Measurements from ENCODE around the gene SETD2.
"Not testable (repeated sequence)": the region's sequence is repeated elsewhere in the genome, so short reads cannot be mapped to it uniquely, and the experiment has no call there.

SETD2 gene

GRCh38 chr3:47149339-47149933, 14.5 kb downstream of the SETD2 start:
- TF ChIP-seq, protein P1, sequence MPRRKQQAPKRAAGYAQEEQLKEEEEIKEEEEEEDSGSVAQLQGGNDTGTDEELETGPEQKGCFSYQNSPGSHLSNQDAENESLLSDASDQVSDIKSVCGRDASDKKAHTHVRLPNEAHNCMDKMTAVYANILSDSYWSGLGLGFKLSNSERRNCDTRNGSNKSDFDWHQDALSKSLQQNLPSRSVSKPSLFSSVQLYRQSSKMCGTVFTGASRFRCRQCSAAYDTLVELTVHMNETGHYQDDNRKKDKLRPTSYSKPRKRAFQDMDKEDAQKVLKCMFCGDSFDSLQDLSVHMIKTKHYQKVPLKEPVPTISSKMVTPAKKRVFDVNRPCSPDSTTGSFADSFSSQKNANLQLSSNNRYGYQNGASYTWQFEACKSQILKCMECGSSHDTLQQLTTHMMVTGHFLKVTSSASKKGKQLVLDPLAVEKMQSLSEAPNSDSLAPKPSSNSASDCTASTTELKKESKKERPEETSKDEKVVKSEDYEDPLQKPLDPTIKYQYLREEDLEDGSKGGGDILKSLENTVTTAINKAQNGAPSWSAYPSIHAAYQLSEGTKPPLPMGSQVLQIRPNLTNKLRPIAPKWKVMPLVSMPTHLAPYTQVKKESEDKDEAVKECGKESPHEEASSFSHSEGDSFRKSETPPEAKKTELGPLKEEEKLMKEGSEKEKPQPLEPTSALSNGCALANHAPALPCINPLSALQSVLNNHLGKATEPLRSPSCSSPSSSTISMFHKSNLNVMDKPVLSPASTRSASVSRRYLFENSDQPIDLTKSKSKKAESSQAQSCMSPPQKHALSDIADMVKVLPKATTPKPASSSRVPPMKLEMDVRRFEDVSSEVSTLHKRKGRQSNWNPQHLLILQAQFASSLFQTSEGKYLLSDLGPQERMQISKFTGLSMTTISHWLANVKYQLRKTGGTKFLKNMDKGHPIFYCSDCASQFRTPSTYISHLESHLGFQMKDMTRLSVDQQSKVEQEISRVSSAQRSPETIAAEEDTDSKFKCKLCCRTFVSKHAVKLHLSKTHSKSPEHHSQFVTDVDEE (CRISPR knock-in tag; IDR thresholded peaks at IDR 0.05), result no peak
- TF ChIP-seq ZC3H10 (CRISPR knock-in tag; IDR thresholded peaks at IDR 0.05) (no peak), OSR1 (CRISPR knock-in tag; IDR thresholded peaks at IDR 0.05) (no peak), CSDC2 (CRISPR knock-in tag; IDR thresholded peaks at IDR 0.05) (no peak), ZNF565 (CRISPR knock-in tag; conservative IDR thresholded peaks at IDR 0.05; ENCODE audit: low read depth) (no peak)
- ATAC-seq, result no peak

DNA sequence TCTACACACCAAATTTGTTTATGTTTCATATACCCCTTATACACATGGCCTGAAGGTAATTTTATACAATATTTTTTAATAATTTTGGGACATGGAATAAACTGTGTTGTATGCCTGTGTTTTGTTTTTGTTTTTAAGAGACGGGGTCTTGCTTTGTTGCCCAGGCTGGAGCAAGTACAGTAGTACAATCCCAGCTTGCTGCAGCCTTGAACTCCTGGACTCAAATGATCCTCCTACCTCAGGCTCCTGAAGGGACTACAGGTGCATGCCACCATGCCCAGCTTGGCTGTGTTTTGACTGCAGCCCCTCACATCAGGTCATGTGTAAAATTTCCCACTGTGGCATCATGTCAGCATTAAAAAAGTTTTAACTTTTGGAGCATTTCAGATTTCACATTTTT, 18.6 kb downstream of the SETD2 start:
- no peak for ATAC-seq
- TF ChIP-seq, protein P2, sequence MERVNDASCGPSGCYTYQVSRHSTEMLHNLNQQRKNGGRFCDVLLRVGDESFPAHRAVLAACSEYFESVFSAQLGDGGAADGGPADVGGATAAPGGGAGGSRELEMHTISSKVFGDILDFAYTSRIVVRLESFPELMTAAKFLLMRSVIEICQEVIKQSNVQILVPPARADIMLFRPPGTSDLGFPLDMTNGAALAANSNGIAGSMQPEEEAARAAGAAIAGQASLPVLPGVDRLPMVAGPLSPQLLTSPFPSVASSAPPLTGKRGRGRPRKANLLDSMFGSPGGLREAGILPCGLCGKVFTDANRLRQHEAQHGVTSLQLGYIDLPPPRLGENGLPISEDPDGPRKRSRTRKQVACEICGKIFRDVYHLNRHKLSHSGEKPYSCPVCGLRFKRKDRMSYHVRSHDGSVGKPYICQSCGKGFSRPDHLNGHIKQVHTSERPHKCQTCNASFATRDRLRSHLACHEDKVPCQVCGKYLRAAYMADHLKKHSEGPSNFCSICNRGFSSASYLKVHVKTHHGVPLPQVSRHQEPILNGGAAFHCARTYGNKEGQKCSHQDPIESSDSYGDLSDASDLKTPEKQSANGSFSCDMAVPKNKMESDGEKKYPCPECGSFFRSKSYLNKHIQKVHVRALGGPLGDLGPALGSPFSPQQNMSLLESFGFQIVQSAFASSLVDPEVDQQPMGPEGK (CRISPR knock-in tag; IDR thresholded peaks at IDR 0.05; ENCODE audit: borderline replicate concordance), result no peak
- no peak for TF ChIP-seq ZNF8 (CRISPR knock-in tag; IDR thresholded peaks at IDR 0.05)
- no peak for TF ChIP-seq TCF4 (CRISPR knock-in tag; IDR thresholded peaks at IDR 0.05; ENCODE audit: borderline replicate concordance)
- TF ChIP-seq BACH2 (CRISPR knock-in tag; IDR thresholded peaks at IDR 0.05; ENCODE audit: borderline replicate concordance), result no peak
- TF ChIP-seq, protein P3, sequence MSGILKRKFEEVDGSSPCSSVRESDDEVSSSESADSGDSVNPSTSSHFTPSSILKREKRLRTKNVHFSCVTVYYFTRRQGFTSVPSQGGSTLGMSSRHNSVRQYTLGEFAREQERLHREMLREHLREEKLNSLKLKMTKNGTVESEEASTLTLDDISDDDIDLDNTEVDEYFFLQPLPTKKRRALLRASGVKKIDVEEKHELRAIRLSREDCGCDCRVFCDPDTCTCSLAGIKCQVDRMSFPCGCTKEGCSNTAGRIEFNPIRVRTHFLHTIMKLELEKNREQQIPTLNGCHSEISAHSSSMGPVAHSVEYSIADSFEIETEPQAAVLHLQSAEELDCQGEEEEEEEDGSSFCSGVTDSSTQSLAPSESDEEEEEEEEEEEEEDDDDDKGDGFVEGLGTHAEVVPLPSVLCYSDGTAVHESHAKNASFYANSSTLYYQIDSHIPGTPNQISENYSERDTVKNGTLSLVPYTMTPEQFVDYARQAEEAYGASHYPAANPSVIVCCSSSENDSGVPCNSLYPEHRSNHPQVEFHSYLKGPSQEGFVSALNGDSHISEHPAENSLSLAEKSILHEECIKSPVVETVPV (CRISPR knock-in tag; IDR thresholded peaks at IDR 0.05), result no peak
- no peak for TF ChIP-seq SNAI2 (CRISPR knock-in tag; IDR thresholded peaks at IDR 0.05)
- TF ChIP-seq OSR1 (CRISPR knock-in tag; IDR thresholded peaks at IDR 0.05), result no peak
- TF ChIP-seq ZC3H10 (CRISPR knock-in tag; IDR thresholded peaks at IDR 0.05), result no peak
- no peak for TF ChIP-seq ZNF565 (CRISPR knock-in tag; conservative IDR thresholded peaks at IDR 0.05; ENCODE audit: low read depth)
- no peak for TF ChIP-seq ZFP30 (CRISPR knock-in tag; IDR thresholded peaks at IDR 0.05)
- TF ChIP-seq ESRRG (CRISPR knock-in tag; IDR thresholded peaks at IDR 0.05), result no peak
- no peak for TF ChIP-seq CSDC2 (CRISPR knock-in tag; IDR thresholded peaks at IDR 0.05)
- no peak for TF ChIP-seq ISL1 (CRISPR knock-in tag; IDR thresholded peaks at IDR 0.05)
- TF ChIP-seq, protein P4, sequence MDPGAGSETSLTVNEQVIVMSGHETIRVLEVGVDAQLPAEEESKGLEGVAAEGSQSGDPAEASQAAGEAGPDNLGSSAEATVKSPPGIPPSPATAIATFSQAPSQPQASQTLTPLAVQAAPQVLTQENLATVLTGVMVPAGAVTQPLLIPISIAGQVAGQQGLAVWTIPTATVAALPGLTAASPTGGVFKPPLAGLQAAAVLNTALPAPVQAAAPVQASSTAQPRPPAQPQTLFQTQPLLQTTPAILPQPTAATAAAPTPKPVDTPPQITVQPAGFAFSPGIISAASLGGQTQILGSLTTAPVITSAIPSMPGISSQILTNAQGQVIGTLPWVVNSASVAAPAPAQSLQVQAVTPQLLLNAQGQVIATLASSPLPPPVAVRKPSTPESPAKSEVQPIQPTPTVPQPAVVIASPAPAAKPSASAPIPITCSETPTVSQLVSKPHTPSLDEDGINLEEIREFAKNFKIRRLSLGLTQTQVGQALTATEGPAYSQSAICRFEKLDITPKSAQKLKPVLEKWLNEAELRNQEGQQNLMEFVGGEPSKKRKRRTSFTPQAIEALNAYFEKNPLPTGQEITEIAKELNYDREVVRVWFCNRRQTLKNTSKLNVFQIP (CRISPR knock-in tag; IDR thresholded peaks at IDR 0.05; ENCODE audit: borderline replicate concordance, low read depth), result no peak

GRCh38 chr3:47143068-47143467, 20.8 kb downstream of the SETD2 start:
- no peak for TF ChIP-seq ZFP3 (CRISPR knock-in tag; IDR thresholded peaks at IDR 0.05)

GRCh38 chr3:47142536-47142935, 21.4 kb downstream of the SETD2 start:
- ATAC-seq, result not testable (repeated sequence)

More at GRCh38 chr3:47143068-47143467, 20.8 kb downstream of the SETD2 start:
- ATAC-seq, result no peak

DNA sequence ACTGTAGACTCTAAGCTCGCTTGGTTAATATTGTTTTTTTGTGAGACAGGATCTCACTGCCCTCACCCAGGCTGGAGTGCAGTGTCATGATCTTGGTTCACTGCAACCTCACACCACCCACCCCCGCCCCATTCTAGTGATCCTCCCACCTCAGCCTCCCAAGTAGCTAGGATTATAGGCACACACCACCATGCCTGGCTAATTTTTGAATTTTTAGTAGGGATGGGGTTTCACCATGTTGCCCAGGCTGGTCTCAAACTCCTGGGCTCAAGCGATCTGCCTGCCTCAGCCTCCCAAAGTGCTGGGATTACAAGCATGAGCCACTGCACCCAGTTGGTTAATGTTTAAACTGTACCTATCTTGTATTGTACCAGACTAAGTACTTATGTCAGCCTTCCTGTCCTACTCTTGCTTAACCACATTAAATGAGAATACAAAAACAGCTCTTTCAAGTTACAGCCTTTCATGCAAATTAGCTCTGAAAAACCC, 22.9 kb downstream of the SETD2 start:
- not testable (repeated sequence) for ATAC-seq

DNA sequence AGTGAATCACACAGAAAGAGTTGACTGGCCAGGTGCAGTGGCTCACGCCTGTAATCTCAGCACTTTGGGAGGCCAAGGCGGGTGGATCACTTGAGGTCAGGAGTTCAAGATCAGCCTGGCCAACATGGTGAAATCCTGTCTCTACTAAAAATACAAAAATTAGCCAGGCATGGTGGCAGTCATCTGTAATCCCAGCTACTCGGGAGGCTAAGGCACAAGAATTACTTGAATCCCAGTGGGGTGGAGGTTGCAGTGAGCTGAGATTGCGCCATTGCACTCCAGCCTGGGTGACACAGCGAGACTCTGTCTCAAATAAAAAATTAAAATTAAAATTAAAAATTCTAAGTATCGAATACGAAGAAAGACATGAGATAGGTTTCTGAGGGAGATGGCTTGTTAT, 23.4 kb downstream of the SETD2 start:
- ATAC-seq, result not testable (repeated sequence)
